Fibroblast of gingiva (primary cell): ENCODE measurements around the gene ARFIP2.

ENCODE experiments used
- DNase-seq: peaks from one replicate; pipeline ENCODE4 v3.0.0-alpha.2; 2011; ENCODE audit warnings: low read depth

The ARFIP2 gene

DNA sequence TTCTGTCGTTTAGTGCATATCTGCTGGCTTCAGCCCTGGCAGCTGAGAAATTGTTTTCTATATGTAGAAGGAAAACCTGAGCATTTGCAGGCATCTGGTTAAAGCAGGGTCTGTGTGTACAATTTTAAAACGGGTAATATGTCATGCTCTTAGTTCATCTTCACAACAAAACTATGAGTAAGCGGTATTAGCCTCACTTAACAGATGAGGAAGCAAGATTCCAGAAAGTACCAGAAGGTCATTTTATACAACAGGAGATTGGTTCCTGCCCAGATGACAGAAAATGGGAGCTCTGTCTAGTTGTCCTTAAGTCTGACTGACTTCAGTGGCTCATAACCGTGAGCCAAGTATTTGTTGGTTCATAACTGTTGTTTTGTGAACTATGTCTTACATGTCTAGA is 1.3 kb upstream of the ARFIP2 start:
- no peak for DNase-seq

DNA sequence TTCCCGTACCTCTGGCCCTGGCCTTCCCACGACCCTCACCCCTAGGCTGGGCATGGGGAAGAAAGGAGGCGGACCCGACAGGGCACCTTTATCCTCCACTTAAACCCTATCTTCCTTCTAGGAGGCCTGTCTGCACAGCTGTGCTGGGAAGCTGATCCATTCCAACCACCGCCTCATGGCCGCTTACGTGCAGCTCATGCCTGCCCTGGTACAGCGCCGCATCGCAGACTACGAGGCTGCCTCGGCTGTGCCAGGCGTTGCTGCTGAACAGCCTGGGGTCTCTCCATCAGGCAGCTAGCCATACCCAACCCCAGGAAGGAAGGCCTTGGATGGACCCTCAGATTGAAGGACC is 769 bp upstream of the ARFIP2 start:
- no peak for DNase-seq

DNA sequence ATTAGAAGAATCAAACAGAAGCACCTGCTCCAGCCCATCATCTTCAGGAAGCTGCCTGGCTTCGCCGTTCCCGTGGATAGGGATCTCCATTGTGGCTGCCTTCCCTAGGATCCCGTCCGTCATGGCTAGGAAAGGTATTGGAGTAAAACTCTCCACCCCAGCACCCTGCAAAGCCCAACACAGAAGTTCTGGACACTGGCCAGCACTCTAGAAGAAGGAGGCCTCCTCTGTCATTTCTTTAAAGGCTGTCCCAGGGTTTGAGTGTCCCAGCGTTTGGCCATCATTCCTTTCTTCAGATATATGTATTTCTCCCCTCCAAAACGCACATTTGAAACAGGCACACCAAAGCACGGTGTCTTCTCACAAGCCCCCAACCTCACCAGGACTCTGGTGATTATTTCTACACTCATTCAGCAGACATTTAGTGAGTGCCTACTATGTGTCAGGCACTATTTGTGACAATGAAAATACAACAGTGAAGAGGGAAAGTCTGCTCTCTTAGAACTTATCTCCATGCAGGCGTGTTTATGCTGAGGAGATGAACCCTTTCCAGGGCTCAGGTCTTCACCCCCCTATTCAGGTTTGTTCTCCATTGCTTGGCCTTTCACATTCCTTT is 724 bp downstream of the ARFIP2 start:
- DNase-seq = no peak

DNA sequence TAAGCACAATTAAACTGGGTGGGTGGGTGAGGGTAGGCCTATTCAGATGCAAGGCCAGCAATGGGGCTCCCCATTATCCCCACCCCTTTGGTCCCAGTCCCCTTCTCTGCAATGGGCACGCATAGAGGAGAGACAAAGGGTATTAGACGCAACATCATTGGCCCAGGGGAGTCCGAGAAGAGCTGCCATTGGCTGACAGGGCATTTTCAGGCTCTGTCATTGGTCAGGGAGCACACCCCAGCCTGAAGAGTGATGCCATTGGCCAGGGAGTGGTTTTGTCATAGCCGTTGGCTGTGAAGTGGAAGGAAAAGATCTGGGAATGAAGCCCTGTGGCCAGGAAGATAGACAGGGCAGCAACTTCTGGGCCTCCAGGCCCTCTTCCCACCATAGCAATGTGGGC is 4.6 kb downstream of the ARFIP2 start:
- no peak for DNase-seq

DNA sequence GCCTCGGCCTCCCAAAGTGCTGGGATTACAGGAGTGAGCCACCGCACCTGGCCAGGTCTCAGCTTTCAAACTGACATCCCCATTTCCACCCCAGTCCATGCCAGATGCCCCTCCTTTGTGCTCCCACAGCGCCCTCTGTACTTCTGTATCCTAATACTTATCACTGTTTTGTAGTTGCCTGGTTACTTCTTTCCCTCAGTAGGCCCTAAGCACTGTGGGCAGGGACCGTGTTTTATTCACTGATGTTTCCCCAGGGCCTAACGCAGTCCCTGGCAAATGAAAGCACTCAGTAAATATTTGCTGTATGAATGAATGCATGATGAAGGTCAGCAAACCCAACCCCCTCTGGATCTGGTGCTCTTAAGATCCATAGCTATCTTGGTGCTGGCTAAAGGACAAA is 5.2 kb downstream of the ARFIP2 start:
- peak; percentile 6 for DNase-seq

DNA sequence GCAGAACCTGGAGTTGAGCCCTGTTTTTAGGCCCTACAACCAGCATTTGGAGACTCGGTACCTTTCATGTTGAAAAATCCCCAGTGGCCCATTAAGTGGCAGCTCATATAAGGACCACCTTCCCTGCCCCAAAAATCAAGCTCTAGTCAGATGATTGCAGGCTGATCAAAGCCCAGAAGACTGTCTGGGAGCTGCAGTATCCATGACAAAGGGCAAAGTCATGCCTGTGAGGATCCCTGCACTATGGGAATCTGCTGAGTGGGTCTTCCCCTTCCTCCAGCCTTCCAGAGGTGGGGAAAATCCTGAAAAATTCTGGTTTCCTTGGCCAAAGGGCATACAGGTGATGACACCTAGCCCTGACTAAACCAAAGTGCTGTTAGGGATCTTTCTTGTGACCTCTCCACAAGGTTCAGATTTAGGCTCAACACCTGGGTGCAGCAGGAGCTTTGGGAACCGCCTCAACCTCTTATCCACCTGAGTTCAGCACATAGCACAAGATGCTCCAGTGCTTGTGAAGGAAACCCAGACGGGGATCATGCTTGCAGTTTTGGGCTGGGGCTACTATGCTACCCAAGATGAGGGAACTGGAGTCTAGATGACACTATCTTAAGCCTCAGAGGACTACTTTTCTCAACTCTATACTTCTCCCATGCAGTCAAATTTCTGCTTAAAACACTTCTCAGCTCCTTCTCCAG is 6.2 kb downstream of the ARFIP2 start:
- DNase-seq = no peak

DNA sequence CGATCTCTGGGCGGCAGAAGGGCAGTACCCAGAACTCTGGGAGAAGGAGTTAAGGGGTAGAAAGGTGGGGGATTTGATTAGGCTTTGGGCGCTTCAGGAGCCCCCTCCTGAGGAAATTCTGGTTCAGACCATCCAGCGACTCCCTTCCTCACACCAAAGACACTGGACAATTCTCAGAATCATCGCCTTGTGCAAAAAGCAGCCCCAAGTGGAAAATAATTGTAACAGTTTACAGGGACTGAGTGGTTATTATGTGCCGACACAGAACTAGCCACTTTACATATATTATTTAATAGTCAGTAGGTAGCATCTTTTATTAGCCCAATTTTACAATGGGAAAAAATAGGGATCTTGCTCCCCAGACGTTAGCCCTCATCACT is 6.7 kb downstream of the ARFIP2 start:
- DNase-seq = no peak

DNA sequence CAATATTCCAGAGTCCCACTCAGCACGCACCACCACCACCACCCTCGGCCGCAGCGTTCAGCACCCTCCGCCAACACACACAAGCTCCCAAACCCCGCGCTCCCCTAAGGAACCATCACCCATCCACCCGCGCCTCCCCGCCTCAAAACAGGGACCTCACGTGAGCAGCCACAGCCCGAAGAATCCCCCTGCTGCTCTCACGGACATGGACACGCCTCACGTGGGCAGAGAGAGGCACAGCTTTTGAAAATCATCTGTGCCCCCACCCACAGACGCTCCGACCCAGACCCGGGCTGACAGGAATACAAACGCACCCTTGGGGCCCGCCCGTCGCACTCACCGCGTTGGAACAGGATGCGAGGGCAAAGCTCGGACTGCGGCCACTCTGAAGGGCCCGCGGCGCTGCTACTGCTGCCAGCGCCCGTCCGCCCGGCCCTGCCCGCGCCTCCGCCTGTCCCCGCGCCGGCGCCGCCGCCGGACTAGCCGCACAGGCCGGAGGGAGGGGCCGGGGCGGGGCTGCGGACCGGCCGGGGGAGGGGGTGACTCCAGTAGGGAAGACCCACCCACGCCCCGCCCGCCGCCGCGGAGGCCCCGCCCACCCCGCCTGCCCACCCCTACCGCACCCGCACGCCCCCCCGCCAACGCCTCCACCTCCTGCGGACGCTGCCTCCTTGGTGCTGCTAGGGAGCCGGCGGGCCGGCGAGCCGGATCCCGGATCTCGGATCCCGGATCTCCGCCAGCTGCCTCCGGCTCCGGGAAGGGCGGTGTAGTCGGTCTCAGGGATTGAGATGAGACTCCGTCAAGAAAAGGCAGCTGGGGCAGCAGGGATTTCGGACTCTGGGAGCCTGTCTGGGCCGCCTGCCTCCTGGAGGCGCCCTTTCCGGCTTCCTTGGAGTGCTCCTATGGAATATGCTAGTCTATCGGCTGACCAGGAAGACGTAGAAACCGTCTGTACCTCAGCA is 7.4 kb downstream of the ARFIP2 start, which contains the start of gene TRIM3:
TSS of gene TRIM3 (minus strand) at position 491 of the 962 bp plus-strand sequence. CDS start 8,246 bp downstream, outside the sequence.
- DNase-seq = peak; percentile 89

DNA sequence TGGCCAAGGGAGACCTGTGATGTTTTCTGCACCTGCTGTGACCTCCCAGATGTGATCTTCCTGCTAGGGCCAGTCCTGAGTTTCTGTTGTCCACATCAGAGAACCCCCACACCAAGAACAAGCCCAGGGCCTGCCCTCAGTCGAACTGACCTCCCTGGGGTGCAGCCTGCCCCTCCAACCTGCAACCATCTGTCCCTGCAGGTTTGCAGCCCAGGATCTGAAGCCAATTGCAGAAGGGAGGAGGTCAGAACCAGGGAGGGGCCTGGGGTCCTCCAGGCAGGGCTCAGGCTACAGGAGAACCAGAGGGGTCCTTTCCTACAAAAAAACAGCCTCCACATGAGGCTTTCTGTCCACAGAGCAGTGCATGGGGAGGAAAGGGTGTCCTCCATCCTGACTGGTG is 8.2 kb downstream of the ARFIP2 start:
- DNase-seq = no peak

DNA sequence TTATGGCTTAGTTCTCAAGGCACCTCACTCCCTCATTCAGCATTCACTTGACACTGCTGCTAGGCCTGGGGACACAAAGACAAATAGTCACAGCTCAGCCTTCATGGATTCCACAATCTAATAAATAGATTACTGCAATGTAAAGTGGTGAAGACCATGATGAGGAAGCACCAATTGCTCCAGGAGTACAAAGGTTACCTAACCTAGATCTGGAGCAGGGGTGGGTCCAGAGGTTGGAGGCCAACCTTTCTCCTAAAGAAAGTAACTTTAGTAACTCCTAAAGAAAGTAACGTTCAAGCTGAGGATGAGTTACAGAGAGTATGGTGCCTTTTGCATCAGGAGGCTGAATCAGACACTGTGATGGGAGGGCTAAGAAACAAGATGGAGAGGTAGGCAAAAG is 11.5 kb downstream of the ARFIP2 start:
- DNase-seq = no peak

DNA sequence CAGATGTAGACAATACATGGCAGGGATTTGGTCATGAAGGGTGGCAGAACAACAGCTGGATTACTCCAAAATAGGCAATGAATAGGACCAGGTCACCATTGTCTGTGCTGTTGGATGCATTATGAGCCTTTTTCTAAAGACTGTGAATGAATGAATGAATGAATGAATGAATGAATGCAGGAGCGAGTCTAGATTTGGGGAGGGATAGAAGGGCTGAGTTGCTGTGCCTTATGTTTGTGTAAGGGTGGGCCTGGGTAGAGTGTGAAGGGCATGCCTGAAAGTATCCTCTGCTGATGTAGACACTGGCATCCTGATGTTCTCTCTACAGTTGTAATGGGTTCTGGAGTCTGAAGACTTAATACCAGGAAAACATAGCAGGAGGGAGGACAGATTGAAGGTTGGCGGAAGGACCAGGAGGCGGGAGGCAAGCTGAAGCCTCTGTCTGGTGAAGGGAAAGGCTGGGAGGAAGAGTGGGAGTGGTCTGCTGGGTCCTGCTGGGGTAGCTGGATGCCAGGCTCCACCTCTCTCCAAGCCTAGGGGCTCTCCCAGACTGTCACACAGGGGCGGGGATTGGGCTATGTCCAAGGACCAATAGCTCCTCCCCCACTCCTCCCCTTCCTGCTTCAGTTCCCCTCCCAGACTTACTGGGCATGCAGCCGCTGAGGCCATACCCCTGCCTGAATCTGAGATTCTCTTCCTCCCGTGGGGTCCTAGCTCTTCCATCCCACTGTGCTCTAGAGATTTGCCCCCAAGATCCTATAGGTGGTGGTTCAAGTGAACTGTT is 12.2 kb downstream of the ARFIP2 start:
- peak; percentile 72 for DNase-seq

DNA sequence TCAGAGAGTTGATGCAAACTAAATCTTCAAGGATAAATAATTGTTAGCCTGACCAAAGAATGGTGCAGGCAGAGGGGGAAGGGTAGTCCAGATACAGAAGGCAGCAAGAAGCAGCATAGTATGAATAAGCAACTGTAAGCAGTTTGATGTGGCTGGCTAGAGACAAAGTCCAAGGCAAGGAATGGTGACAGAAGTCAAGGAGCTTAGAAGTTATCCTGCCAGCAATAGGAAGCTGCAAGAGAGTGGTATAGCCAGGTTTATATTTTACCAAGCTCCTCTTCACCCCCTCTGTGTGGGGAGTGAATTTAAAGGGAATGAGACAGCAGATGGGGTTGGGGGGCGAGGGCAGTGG is 22.1 kb downstream of the ARFIP2 start:
- no peak for DNase-seq

DNA sequence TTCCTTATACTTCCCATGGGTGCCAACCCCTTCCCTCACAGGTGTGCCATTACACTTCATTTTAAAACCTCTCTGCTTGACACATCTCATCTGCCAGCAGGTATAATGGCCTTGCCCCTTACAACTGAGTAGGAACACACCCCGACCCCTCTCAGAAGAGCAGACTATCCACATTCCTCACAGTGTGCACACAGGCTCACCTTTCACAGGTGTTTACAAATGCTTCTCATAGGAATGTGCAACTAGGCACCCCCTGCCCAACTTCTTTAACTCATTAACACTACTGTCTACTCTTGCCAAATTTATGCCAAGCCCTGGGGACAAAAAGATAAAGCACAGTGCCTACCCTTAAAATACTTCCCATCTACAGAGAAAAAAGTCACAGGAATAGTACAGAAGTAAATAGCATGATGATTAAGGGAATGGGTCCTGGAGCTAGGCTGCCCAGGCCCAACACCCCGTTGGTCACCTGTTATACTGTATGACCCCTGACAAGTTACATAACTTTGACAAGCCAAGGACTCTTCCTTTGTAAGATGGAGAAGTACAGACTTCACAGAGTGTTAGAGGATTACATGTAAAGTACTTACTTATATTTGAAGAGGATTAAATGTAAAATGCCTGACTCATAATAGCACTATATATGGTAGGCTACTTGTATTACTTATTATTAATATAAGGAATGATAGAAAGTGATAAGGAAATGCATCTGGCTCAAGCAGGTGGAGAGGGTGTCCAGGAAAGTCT is 22.6 kb downstream of the ARFIP2 start:
- no peak for DNase-seq

DNA sequence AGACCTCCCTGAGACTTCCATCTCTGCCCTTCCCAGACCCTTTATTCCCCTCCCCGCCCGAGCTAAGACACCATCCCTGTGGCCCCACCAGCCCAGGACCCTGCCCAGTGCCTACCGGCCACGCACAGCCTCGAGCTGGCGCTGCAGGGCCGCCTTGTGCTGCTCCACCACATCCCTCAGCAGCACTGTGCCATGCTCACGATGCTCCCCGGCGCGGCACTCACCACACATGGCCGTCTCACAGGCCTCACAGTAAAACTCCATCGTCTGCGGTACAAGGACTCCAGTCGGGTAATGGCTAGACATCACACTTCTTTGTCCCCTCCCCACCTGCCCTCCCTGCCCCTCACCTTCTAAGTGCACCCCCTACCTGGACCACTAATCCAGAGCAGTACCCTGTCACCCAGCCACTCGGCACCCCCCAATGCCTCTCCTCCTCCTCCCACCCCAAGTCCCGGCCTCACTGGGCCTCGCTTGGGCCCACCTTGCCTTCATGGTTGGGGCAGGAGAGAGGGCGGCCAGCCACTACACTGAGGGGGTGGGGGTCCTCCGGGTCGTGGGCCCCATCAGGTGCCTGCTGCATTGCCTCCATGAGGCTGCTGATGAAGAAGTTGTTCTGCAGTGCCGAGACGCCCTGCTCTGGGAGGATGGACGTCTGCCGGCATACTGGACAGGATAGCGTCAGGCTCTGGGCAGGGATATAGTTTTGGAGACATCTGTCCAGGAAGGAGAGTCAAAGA is 23.4 kb downstream of the ARFIP2 start:
- no peak for DNase-seq

DNA sequence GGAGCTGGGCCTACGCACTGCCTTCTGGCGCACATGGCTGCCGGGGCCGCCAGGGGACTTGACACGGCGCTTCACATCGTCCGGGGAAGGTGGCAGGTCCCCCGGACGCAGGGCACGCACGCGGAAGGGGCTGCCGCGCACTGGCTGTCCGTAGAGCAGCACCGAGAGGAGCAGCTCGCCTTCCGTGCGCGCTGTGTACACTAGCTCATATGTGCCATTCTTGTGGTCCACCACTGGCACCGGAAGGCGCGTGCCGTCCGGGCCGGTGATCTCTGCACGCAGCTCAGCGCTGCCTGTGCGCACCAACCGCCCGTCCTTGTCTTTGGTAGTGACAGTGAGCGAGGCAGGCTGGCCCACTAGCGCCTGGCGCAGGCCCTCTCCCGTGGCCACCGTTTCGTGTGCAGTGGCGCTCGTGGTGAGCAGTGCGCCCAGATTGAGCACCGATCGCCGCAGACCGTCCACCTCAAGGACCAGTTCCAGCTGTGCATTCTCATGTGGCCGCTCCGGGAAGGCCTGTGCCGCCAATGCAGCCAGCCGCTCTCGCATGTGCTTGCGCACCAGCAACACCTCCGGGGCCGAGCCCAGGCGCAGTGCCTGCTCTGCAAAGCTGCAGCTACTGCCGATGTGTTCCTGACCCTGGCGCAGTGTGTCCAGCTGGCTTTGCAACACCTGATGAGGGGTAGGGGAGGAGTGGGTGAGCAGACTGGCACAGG is 24.6 kb downstream of the ARFIP2 start:
- no peak for DNase-seq

DNA sequence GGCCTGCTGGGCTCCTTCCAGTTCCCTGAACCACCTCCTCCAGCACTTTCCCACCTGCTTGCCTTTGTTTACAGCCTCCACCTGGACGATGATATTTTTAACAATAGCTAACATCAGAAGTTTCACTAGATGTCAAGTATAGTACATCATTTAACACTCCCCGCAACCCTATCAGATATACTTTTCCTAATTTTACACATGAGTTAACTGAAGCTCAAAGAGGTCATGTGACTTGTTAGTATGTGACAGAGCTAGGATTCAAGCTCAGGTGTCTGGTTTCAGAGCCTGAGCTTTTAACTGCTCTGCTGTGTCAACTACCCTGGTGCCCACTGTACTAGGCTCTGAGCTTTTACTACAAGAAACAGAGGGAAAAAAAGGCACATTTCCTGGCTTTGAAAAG is 26.1 kb downstream of the ARFIP2 start:
- DNase-seq = no peak

DNA sequence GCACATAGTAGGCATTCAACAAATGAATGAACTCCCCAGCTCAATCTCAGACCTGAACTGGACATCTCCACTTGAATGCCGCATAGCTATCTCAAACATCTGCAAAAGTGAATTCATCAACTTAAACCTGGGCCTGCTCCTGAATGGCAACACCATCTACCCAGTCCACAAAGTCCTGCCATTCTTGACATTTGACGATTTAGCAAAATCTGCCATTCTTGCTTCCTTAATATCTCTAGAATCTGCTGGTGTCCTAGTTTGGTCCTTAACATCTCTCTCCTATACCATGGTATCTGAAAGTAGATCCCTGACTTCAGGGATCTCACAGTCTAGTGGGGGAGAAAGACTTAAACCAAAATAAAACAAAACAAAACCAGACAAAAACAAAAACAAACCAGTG is 28.0 kb downstream of the ARFIP2 start:
- DNase-seq = no peak

DNA sequence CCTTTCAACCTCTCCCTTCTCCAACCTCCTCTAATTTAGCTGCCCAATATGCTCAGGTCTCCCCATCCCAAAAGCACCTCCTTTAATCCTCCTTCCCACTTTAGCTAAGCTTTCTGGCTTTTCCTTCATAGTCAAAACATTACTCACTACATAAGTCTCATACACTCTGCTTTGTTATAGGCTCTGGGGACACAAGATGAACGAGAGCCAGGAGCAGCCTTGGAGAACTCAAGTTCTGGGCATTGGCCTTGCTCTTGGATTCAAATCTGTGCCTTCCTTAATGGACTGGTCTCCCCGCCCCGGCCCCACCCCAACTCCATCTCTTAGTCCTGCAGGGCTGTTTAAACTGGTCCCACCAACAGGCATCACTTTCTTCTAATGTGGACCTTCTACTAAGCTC is 28.9 kb downstream of the ARFIP2 start:
- peak; percentile 8 for DNase-seq

DNA sequence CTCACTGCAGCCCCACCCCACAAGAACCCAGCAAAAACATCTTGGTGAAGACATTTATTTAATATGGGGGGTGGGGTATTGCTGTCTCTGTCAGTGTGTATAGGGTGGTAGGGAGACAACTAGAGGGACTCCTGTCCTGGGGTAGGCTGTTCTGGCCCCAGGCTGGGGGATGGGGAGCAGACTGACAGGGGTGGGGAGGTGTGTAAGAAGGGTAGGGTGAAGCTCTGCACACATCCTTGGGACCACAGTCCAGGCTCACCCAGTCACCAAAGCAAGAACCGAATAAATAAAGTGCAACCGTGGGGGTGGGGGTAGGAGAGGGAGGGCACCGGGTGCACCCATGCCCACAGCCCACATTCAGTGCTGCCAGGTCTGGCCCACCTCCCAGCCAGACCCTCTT is 32.6 kb downstream of the ARFIP2 start:
- DNase-seq = no peak
